HepG2 (cell line): ENCODE results near the gene CSNK1G1. TPM values are rescaled to one million over a fixed set of nuclear protein-coding genes. Genes with fewer than 3 reads are reported as not detected.

Experiments
- ATF3 ChIP-seq: sonication (generic); formaldehyde crosslinking; IDR thresholded peaks from 2 replicates; pipeline ENCODE4 v1.4.0; 2020; ENCODE audit warnings: missing genetic modification reagents
- ATF7-NPFF ChIP-seq: sonication (generic); formaldehyde crosslinking; IDR thresholded peaks from 2 replicates; pipeline ENCODE4 v1.8.1; 2023; ENCODE audit warnings: mild to moderate bottlenecking, low read depth, missing genetic modification reagents, moderate library complexity
- BRCA1 ChIP-seq: sonication (generic); formaldehyde crosslinking; IDR thresholded peaks from 2 replicates; pipeline ENCODE4 v1.4.0; 2020; ENCODE audit warnings: missing genetic modification reagents
- CHCHD3 ChIP-seq: sonication (generic); formaldehyde crosslinking; IDR thresholded peaks from 2 replicates; pipeline ENCODE4 v1.8.0; 2022; ENCODE audit warnings: mild to moderate bottlenecking, missing genetic modification reagents, moderate library complexity
- EEA1 ChIP-seq: sonication (generic); formaldehyde crosslinking; IDR thresholded peaks from 2 replicates; pipeline ENCODE4 v1.5.1; 2020; ENCODE audit warnings: mild to moderate bottlenecking, missing genetic modification reagents, borderline replicate concordance
- FOXJ3 ChIP-seq: sonication (generic); formaldehyde crosslinking; IDR thresholded peaks from 2 replicates; pipeline ENCODE4 v1.4.0; 2020; ENCODE audit warnings: missing genetic modification reagents, mild to moderate bottlenecking, borderline replicate concordance
- GTF3A ChIP-seq: sonication (generic); formaldehyde crosslinking; conservative IDR thresholded peaks from 2 replicates; pipeline ENCODE4 v1.4.0; 2020; ENCODE audit warnings: mild to moderate bottlenecking, missing genetic modification reagents
- HDAC1 ChIP-seq: sonication (generic); formaldehyde crosslinking; IDR thresholded peaks from 2 replicates; pipeline ENCODE4 v1.5.1; 2020; ENCODE audit warnings: mild to moderate bottlenecking, missing genetic modification reagents
- KLF15 ChIP-seq: sonication (generic); formaldehyde crosslinking; IDR thresholded peaks from 2 replicates; pipeline ENCODE4 v1.8.1; 2023; ENCODE audit warnings: borderline replicate concordance, mild to moderate bottlenecking, inconsistent platforms, missing genetic modification reagents, mixed read lengths
- PRPF4 ChIP-seq: fragments of 200-400 bp; formaldehyde crosslinking; IDR thresholded peaks from 2 replicates; pipeline ENCODE4 v1.6.1; 2016; ENCODE audit warnings: low read length, low read depth; ENCODE audit not compliant: poor library complexity, severe bottlenecking
- REXO4 ChIP-seq: sonication (generic); formaldehyde crosslinking; IDR thresholded peaks from 2 replicates; pipeline ENCODE4 v1.8.0; 2022; ENCODE audit warnings: missing genetic modification reagents, mild to moderate bottlenecking, borderline replicate concordance
- TCF7L2 ChIP-seq: IDR thresholded peaks from 2 replicates; pipeline ENCODE4 v1.6.1; 2011; ENCODE audit warnings: mild to moderate bottlenecking, low read depth, low read length, moderate library complexity
- TEAD3 ChIP-seq: optimal IDR thresholded peaks from 2 replicates; pipeline ENCODE3; 2016; ENCODE audit warnings: borderline replicate concordance
- ZFP91 ChIP-seq: sonication (generic); formaldehyde crosslinking; IDR thresholded peaks from 2 replicates; pipeline ENCODE4 v1.9.0; 2022; ENCODE audit warnings: missing genetic modification reagents, mild to moderate bottlenecking, borderline replicate concordance
- ZGPAT ChIP-seq: IDR thresholded peaks from 2 replicates; pipeline ENCODE4 v1.6.1; 2016; ENCODE audit warnings: mild to moderate bottlenecking
- ZNF260 ChIP-seq: sonication (generic); formaldehyde crosslinking; IDR thresholded peaks from 2 replicates; pipeline ENCODE4 v1.4.0; 2020; ENCODE audit warnings: missing genetic modification reagents, low read depth, mild to moderate bottlenecking, borderline replicate concordance
- ZNF276 ChIP-seq: sonication (generic); formaldehyde crosslinking; IDR thresholded peaks from 2 replicates; pipeline ENCODE4 v1.4.0; 2020; ENCODE audit warnings: mild to moderate bottlenecking, low read depth, missing genetic modification reagents
- ZNF280D ChIP-seq: sonication (generic); formaldehyde crosslinking; IDR thresholded peaks from 2 replicates; pipeline ENCODE4 v1.5.1; 2020; ENCODE audit warnings: mild to moderate bottlenecking, missing genetic modification reagents
- ZNF329 ChIP-seq: sonication (generic); formaldehyde crosslinking; IDR thresholded peaks from 2 replicates; pipeline ENCODE4 v1.9.0; 2021; ENCODE audit warnings: low read depth, mild to moderate bottlenecking, missing genetic modification reagents
- polyA plus RNA-seq, 8 experiments: library from polyadenylated mRNA; depleted of rRNA in 3 of 8; stranded (reverse) in 7 of 8; unstranded in 1 of 8; fragments of >200 nt; fragmentation: Illumina TruSeq in 4 of 8; extraction: Trizol in 4 of 8; gene quantifications; 2 replicates each; pipeline versions ENCODE4 v1.2.1 to v1.2.3, GENCODE V29; 2011 to 2016; ENCODE audit warnings: low read depth in 4 of 8, missing spikeins in 1 of 8, mixed read lengths in 1 of 8; ENCODE audit not compliant: insufficient read depth in 1 of 8
- total RNA-seq, 5 experiments: library from RNA; depleted of rRNA; stranded (reverse); fragments of >200 nt; fragmentation: Illumina TruSeq; extraction: Trizol; gene quantifications; 2 replicates each; pipeline ENCODE4 v1.2.3, GENCODE V29; 2016; ENCODE audit warnings: low read depth in 1 of 5

Gene CSNK1G1
- total and polyA plus RNA-seq, 2 of the 13 experiments (the other 11 are each of a cell fraction or from before 2014, with no cell fraction given), result 8.5 to 12.6 TPM

- TF ChIP-seq TCF7L2, result no peak
- peak; percentile 93; the same call in 1 of the 2 replicates for TF ChIP-seq ZNF276 (CRISPR knock-in tag)
- peak; percentile 87; the same call in 1 of the 2 replicates for TF ChIP-seq ZNF329 (CRISPR knock-in tag)
- TF ChIP-seq HDAC1 (CRISPR knock-in tag), result peak; percentile 100
- TF ChIP-seq BRCA1 (CRISPR knock-in tag), result peak; percentile 96
- TF ChIP-seq ZNF280D (CRISPR knock-in tag), result peak; percentile 72; the same call in 1 of the 2 replicates
- TF ChIP-seq FOXJ3 (CRISPR knock-in tag), result peak; percentile 65
- TF ChIP-seq ATF3 (CRISPR knock-in tag), result peak; percentile 80
- TF ChIP-seq PRPF4, result peak; percentile 70
- peak; percentile 94 for TF ChIP-seq GTF3A (CRISPR knock-in tag)
- no peak for TF ChIP-seq ZNF260 (CRISPR knock-in tag)
- peak; percentile 85 for TF ChIP-seq TEAD3
- TF ChIP-seq ATF7-NPFF (CRISPR knock-in tag), result peak; percentile 91
- TF ChIP-seq ZGPAT (CRISPR knock-in tag), result peak; percentile 98
- TF ChIP-seq CHCHD3 (CRISPR knock-in tag), result 0 out of 2 replicates have a peak, but pooled peaks have one; percentile 29
- TF ChIP-seq EEA1 (CRISPR knock-in tag), result peak; percentile 75; the same call in 1 of the 2 replicates
- peak; percentile 96 for TF ChIP-seq ZFP91 (CRISPR knock-in tag)
- TF ChIP-seq KLF15 (CRISPR knock-in tag), result peak; percentile 79; the same call in 1 of the 2 replicates
- no peak for TF ChIP-seq REXO4 (CRISPR knock-in tag)
Observed at GRCh38 chr15:64387562-64388168, 31.7 kb upstream of the CSNK1G1 start, which contains the start of gene TRIP4 (continued).
